SU-DHL-6 (cell line): Measurements from ENCODE around the gene ATP5IF1.

Source experiments
- H2AFZ ChIP-seq: fragments of 200-600 bp; sonication (generic); 2 replicates; pipeline ENCODE4 v1.6.1; 2014; ENCODE audit warnings: low read depth, mild to moderate bottlenecking, moderate library complexity, mixed read lengths, antibody characterized with exemption, low read length; ENCODE audit not compliant: severe bottlenecking
- H3F3A ChIP-seq: fragments of 200-600 bp; shearing (Covaris generic); 2 replicates; pipeline ENCODE4 v1.6.0; 2016; ENCODE audit warnings: antibody characterized with exemption, mild to moderate bottlenecking; ENCODE audit not compliant: insufficient read depth
- H3K27ac ChIP-seq: fragments of 200-600 bp; sonication (generic); 2 replicates; pipeline ENCODE4 v1.5.1; 2016; ENCODE audit warnings: low read depth, mild to moderate bottlenecking, low read length, moderate library complexity, mixed read lengths
- H3K27me3 ChIP-seq: fragments of 200-600 bp; sonication (generic), shearing (Covaris generic); 2 replicates; pipeline ENCODE4 v1.6.0; 2014; ENCODE audit warnings: mild to moderate bottlenecking, low read length
- H3K36me3 ChIP-seq: fragments of 200-600 bp; sonication (generic); 2 replicates; pipeline ENCODE4 v1.6.1; 2014; ENCODE audit warnings: mild to moderate bottlenecking, low read length, mixed read lengths
- H3K4me2 ChIP-seq: fragments of 300-600, 200-600 bp; shearing (Covaris generic), sonication (generic); 2 replicates; pipeline ENCODE4 v1.6.0; 2014; ENCODE audit warnings: low read length, low read depth, mild to moderate bottlenecking; ENCODE audit not compliant: poor library complexity, severe bottlenecking
- H3K4me3 ChIP-seq: fragments of 200-600 bp; sonication (generic); 2 replicates; pipeline ENCODE4 v1.5.1; 2014; ENCODE audit warnings: antibody characterized with exemption, low read length, mild to moderate bottlenecking, mixed read lengths; ENCODE audit not compliant: insufficient read depth, poor library complexity, severe bottlenecking
- H3K79me2 ChIP-seq: fragments of 200-600 bp; sonication (generic); 2 replicates; pipeline ENCODE4 v1.6.1; 2014; ENCODE audit warnings: mild to moderate bottlenecking, low read length, moderate library complexity; ENCODE audit not compliant: insufficient read depth
- H3K9ac ChIP-seq: fragments of 200-600 bp; sonication (generic); 2 replicates; pipeline ENCODE4 v1.7.0; 2014; ENCODE audit warnings: mild to moderate bottlenecking, low read length
- H3K9me2 ChIP-seq: fragments of 200-600 bp; sonication (generic); replicated peaks from 2 replicates; pipeline ENCODE4 v1.6.1; 2014; ENCODE audit warnings: low read length; ENCODE audit not compliant: insufficient read depth
- H3K9me3 ChIP-seq: fragments of 200-600 bp; sonication (generic); 2 replicates; pipeline ENCODE4 v1.6.1; 2014; ENCODE audit warnings: low read length, mixed read lengths; ENCODE audit not compliant: insufficient read depth
- H4K20me1 ChIP-seq: fragments of 200-600 bp; sonication (generic); 2 replicates; pipeline ENCODE4 v1.6.1; 2014; ENCODE audit warnings: low read depth, mild to moderate bottlenecking, antibody characterized with exemption, low read length, moderate library complexity, mixed read lengths
- CTCF ChIP-seq: fragments of 200-600 bp; sonication (generic); IDR thresholded peaks from one replicate; pipeline ENCODE4 v1.5.1; 2017; ENCODE audit warnings: antibody characterized with exemption, mild to moderate bottlenecking, low read length, moderate library complexity; ENCODE audit not compliant: insufficient read depth, poor library complexity, severe bottlenecking
- EZH2phosphoT487 ChIP-seq: fragments of 200-600 bp; sonication (generic), shearing (Covaris generic); conservative IDR thresholded peaks from 2 replicates; pipeline ENCODE4 v1.6.1; 2018; ENCODE audit warnings: mild to moderate bottlenecking, antibody characterized with exemption, low read length, moderate library complexity, mixed read lengths

Gene ATP5IF1

GRCh38 chr1:28272215-28272852 is 36.4 kb downstream of the ATP5IF1 start:
- Histone ChIP-seq H3F3A (no peaks in the 10 kb centered on the region), H3K9ac (no peak overlapping the region), H3K36me3 (0 out of 2 replicates have a peak, but pooled peaks cover 3% of the 10 kb centered on the region), H3K4me2 (no peak overlapping the region), H3K27ac (no peak overlapping the region), H4K20me1 (no peaks in the 10 kb centered on the region), H3K4me3 (no peak overlapping the region), H3K79me2 (peaks cover 9% of the 10 kb centered on the region), H3K9me2 (no peaks in the 10 kb centered on the region), H3K9me3 (no peaks in the 10 kb centered on the region), H3K27me3 (no peaks in the 10 kb centered on the region), H2AFZ (no peak overlapping the region)
- TF ChIP-seq EZH2phosphoT487 (no peak), CTCF (no peak)

GRCh38 chr1:28273216-28273860 is 37.4 kb downstream of the ATP5IF1 start:
- H4K20me1 ChIP-seq: no peaks in the 10 kb centered on the region
- 0 out of 2 replicates have a peak, but pooled peaks cover 3% of the 10 kb centered on the region for H3K36me3 ChIP-seq
- no peak overlapping the region for H2AFZ ChIP-seq
- H3K4me2 ChIP-seq: no peak overlapping the region
- no peak overlapping the region for H3K27ac ChIP-seq
- TF ChIP-seq CTCF (no peak), EZH2phosphoT487 (no peak)
- H3F3A ChIP-seq: no peaks in the 10 kb centered on the region
- H3K9me3 ChIP-seq: no peaks in the 10 kb centered on the region
- no peak overlapping the region for H3K9ac ChIP-seq
- H3K9me2 ChIP-seq: no peaks in the 10 kb centered on the region
- H3K27me3 ChIP-seq: no peaks in the 10 kb centered on the region
- no peak overlapping the region for H3K4me3 ChIP-seq
- H3K79me2 ChIP-seq: no peaks in the 10 kb centered on the region; the same call in 1 of the 2 replicates

- TF ChIP-seq CTCF: no peak
- TF ChIP-seq EZH2phosphoT487: no peak
- H3K27ac ChIP-seq: no peak overlapping the region
- H3K9ac ChIP-seq: no peak overlapping the region
- H3K9me3 ChIP-seq: no peaks in the 10 kb centered on the region
- no peaks in the 10 kb centered on the region for H3K79me2 ChIP-seq
- H3K9me2 ChIP-seq: no peaks in the 10 kb centered on the region
- H3F3A ChIP-seq: no peaks in the 10 kb centered on the region
- no peak overlapping the region for H3K4me3 ChIP-seq
- no peak overlapping the region for H2AFZ ChIP-seq
- no peaks in the 10 kb centered on the region for H3K27me3 ChIP-seq
- 0 out of 2 replicates have a peak, but pooled peaks cover 3% of the 10 kb centered on the region for H3K36me3 ChIP-seq
- no peaks in the 10 kb centered on the region for H4K20me1 ChIP-seq
- no peak overlapping the region for H3K4me2 ChIP-seq
These were observed 42.8 kb downstream of the ATP5IF1 start for GRCh38 chr1:28278763-28279162.
